Measurements from ENCODE around the gene ACOXL. TPM values are rescaled to one million over a fixed set of nuclear protein-coding genes. Genes with fewer than 3 reads are reported as not detected.
"Not testable (repeated sequence)": the region's sequence is repeated elsewhere in the genome, so short reads cannot be mapped to it uniquely, and the experiment has no call there.

Gene ACOXL
- total RNA-seq, 4 donors from 2014 or later, result 0.55 to 5.2 (median 1.1) TPM; not detected in 1

DNA sequence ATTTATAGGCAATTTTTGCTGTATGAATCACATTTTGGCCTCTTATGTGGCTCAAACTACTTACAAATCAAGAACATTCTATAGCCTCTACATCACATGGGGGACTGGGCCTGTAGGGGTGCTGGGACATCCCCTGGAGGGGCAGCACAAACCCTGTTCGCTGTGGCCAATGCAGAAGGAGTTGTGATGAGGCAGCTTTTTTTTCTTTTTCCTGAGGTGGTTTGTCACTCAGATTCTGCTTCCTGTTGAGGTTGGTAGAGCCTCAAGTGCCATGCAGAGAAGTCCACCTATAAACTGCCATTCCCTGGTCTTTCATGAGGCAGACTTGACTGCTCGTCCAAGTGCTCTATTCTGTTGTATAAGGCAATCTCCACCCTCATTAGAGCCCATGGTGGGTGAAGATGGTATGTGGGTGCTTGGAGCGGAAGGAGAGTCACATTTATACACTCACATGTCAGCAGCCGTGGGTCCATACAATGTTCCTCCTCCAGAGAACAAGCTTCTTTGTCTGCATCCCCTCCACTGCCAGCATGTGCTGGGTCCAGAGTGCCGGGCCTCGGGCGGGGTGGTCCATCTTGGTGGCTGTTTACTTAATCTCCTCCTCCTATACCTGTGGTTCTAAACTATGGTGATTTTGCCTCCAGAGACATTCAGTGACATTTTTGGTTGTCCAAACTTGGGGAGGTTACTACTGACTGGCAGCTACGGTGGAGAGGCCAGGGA, 120.3 kb downstream of the ACOXL start:
- intact Hi-C loops (cut with DNase I; ENCODE audit: low total_unique reads) (no loop called here), in situ Hi-C loops (cut with MboI; ENCODE audit: low pct_ligation_motif_present in 1 of 4, low pct_unique_long_range_greater_than_20kb in 1 of 4, low sequenced_read_pairs in 3 of 4) (no loop called here)
- H3K27me3 ChIP-seq, result no peaks in the 10 kb centered on the region
- H3K27ac ChIP-seq, result no peak overlapping the region
- TF ChIP-seq POLR2AphosphoS5 (IDR thresholded peaks at IDR 0.05) (no peak), POLR2A (IDR thresholded peaks at IDR 0.05) (no peak), EP300 (IDR thresholded peaks at IDR 0.05; ENCODE audit: low read depth) (no peak), CTCF (IDR thresholded peaks at IDR 0.05) (no peak)
- 89% methylated on average over 8 of the region's 8 CpGs; no CpG with 5 or more reads in 1 of the 2 donors for WGBS, 2 donors (ENCODE audit: low coverage in 1 of 2)
- no peaks in the 10 kb centered on the region for H3K36me3 ChIP-seq
- H3K4me1 ChIP-seq, result no peaks in the 10 kb centered on the region
- DNase-seq, result no peak
- H3K9me3 ChIP-seq, result no peaks in the 10 kb centered on the region
- H3K4me3 ChIP-seq, result no peak overlapping the region

DNA sequence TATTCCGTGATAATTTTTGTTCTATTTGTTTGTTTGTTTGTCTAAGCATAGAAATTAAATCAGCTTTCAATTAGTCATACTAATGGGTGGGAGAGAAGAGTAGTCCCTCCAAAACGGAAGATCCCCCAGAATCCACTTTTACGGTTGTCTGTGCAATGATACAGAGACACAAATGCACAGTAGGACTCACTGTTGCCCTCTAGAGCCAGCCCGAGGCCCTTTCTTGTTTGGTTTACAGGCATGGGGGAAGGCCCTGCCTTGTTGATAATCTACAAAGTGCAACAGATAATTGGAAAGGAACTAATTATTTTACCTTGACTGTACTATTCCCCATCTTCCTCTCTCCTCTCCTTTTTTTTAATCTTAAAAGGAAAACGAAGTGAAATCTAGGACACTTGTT, 121.1 kb downstream of the ACOXL start:
- Histone ChIP-seq H3K4me3 (no peak overlapping the region), H3K27ac (no peak overlapping the region), H3K36me3 (no peaks in the 10 kb centered on the region), H3K4me1 (no peaks in the 10 kb centered on the region), H3K9me3 (no peaks in the 10 kb centered on the region), H3K27me3 (no peaks in the 10 kb centered on the region)
- in situ Hi-C loops (cut with MboI; ENCODE audit: low pct_ligation_motif_present in 1 of 4, low pct_unique_long_range_greater_than_20kb in 1 of 4, low sequenced_read_pairs in 3 of 4) (no loop called here), intact Hi-C loops (cut with DNase I; ENCODE audit: low total_unique reads) (no loop called here)
- TF ChIP-seq CTCF (IDR thresholded peaks at IDR 0.05) (peak in 3 of 5 experiments; percentile 24 to 43 (median 37)), POLR2AphosphoS5 (IDR thresholded peaks at IDR 0.05) (no peak), EP300 (IDR thresholded peaks at IDR 0.05; ENCODE audit: low read depth) (no peak), POLR2A (IDR thresholded peaks at IDR 0.05) (no peak)
- WGBS, 2 donors (ENCODE audit: low coverage in 1 of 2), result 46 to 70% methylated on average over 4 to 5 of the region's 5 CpGs
- peak; percentile 59 for DNase-seq

DNA sequence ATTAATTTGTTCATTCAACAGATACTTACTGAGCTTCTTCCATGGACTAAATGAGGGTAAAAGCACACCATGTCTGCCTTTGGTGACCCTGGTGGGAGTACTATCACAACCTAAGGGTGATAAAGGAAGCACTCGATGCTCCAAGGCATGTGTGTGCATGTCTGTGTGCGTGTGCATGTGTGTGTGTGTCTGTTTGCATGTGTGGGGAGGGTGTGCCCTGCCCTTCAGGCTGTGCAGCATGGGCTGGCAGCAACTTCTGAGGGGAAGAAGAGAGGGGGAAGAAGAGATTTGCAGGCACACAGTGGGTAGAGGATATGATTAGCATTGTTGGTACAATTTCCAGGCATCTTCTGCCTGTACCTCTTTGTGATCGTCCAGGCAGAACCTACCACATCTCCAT, 121.6 kb downstream of the ACOXL start:
- intact Hi-C loops (cut with DNase I; ENCODE audit: low total_unique reads), result no loop called here
- Histone ChIP-seq H3K27ac (no peak overlapping the region), H3K36me3 (no peaks in the 10 kb centered on the region), H3K4me1 (no peaks in the 10 kb centered on the region), H3K9me3 (no peaks in the 10 kb centered on the region), H3K27me3 (no peaks in the 10 kb centered on the region), H3K4me3 (no peak overlapping the region)
- 91 to 100% methylated on average over 2 to 3 of the region's 3 CpGs for WGBS, 2 donors (ENCODE audit: low coverage in 1 of 2)
- in situ Hi-C loops (cut with MboI; ENCODE audit: low pct_ligation_motif_present in 1 of 4, low pct_unique_long_range_greater_than_20kb in 1 of 4, low sequenced_read_pairs in 3 of 4), result no loop called here
- no peak for TF ChIP-seq POLR2AphosphoS5 (IDR thresholded peaks at IDR 0.05)
- no peak for TF ChIP-seq POLR2A (IDR thresholded peaks at IDR 0.05)
- no peak for TF ChIP-seq CTCF (IDR thresholded peaks at IDR 0.05)
- TF ChIP-seq EP300 (IDR thresholded peaks at IDR 0.05; ENCODE audit: low read depth), result no peak
- no peak for DNase-seq

- no peaks in the 10 kb centered on the region for H3K36me3 ChIP-seq
- H3K27ac ChIP-seq, result no peak overlapping the region
- H3K9me3 ChIP-seq, result no peaks in the 10 kb centered on the region
- H3K4me1 ChIP-seq, result no peaks in the 10 kb centered on the region
- peak in 1 of 5 experiments; percentile 4 for TF ChIP-seq CTCF (IDR thresholded peaks at IDR 0.05)
- TF ChIP-seq POLR2A (IDR thresholded peaks at IDR 0.05), result no peak
- intact Hi-C loops (cut with DNase I; ENCODE audit: low total_unique reads), result no loop called here
- in situ Hi-C loops (cut with MboI; ENCODE audit: low pct_ligation_motif_present in 1 of 4, low pct_unique_long_range_greater_than_20kb in 1 of 4, low sequenced_read_pairs in 3 of 4), result no loop called here
- DNase-seq, result no peak
- no peaks in the 10 kb centered on the region for H3K27me3 ChIP-seq
- no peak overlapping the region for H3K4me3 ChIP-seq
These were observed 122.1 kb downstream of the ACOXL start for GRCh38 chr2:110854355-110855081.

DNA sequence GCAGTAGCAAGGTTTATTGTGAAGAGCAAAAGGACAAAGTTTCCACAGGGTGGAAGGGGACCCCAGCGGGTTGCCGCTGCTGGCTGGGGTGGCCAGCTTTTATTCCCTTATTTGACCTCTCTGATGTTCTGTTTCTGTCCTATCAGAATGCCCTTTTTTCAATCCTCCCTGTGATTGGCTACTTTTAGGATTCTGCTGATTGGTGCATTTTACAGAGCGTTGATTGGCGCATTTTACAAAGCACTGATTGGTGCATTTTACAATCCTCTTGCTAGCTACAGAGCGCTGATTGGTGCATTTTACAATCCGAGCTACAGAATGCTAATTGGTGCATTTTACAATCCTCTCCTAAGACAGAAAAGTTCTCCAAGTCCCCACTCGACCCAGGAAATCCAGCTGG, 123.5 kb downstream of the ACOXL start:
- H3K27ac ChIP-seq; H3K4me3 ChIP-seq; DNase-seq; H3K4me1 ChIP-seq; H3K27me3 ChIP-seq; intact Hi-C loops (cut with DNase I; ENCODE audit: low total_unique reads); H3K36me3 ChIP-seq; in situ Hi-C loops (cut with MboI; ENCODE audit: low pct_ligation_motif_present in 1 of 4, low pct_unique_long_range_greater_than_20kb in 1 of 4, low sequenced_read_pairs in 3 of 4); H3K9me3 ChIP-seq: not testable (repeated sequence)
- WGBS, 2 donors (ENCODE audit: low coverage in 1 of 2), result 95 to 100% methylated on average over 3 to 7 of the region's 7 CpGs

All from transverse colon (tissue), 4 donors.